ENCODE data around the gene TTYH2. TPM values are rescaled to one million over a fixed set of nuclear protein-coding genes. Genes with fewer than 3 reads are reported as not detected.

Gene TTYH2
- total and polyA plus RNA-seq, 12 donors: 8.6 to 36.3 (median 24.8) TPM

DNA sequence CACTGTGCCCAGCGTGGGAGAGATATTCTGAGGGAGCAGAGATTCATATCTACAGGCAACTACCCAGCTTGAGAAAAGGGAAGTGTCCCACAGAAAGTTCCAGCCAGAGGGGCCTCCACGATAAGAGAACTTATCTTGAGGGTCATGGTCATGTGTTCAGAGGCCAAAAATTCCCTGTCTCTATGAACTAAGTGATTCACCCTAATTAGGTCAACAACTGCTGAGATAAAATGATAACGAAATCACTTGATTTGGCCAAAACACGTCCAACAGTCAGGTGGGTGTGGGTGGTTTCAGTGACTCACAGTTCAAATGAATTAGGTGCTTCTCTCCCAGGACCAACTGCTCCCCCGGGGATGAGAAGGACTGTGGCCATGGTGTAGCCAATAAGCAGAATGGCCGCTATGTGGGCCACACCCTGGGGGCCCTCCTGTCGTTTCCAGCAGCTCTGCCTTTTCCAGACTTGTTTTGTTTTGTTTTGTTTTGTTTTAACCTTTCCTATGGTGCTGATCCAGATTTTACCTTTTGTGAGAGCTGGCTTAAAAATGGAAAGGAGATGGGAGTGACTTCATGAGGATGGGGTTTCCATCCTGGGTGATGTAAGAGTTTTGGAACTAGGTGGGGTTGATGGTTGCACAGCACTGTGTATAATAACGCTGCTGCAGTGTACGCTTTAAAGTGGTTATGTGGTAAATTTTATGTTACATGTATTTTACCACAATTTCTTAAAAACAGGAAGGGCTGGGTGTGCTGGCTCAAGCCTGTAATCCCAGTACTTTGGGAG lies 69.4 kb downstream of the TTYH2 start:
- H3K4me3 ChIP-seq: no peak overlapping the region
- ATAC-seq (no peak), DNase-seq (no peak)
- H3K27me3 ChIP-seq: no peaks in the 10 kb centered on the region
- TF ChIP-seq, protein P1, sequence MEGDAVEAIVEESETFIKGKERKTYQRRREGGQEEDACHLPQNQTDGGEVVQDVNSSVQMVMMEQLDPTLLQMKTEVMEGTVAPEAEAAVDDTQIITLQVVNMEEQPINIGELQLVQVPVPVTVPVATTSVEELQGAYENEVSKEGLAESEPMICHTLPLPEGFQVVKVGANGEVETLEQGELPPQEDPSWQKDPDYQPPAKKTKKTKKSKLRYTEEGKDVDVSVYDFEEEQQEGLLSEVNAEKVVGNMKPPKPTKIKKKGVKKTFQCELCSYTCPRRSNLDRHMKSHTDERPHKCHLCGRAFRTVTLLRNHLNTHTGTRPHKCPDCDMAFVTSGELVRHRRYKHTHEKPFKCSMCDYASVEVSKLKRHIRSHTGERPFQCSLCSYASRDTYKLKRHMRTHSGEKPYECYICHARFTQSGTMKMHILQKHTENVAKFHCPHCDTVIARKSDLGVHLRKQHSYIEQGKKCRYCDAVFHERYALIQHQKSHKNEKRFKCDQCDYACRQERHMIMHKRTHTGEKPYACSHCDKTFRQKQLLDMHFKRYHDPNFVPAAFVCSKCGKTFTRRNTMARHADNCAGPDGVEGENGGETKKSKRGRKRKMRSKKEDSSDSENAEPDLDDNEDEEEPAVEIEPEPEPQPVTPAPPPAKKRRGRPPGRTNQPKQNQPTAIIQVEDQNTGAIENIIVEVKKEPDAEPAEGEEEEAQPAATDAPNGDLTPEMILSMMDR (IDR thresholded peaks at IDR 0.05): no peak
- 69 to 75% methylated on average over 9 of the region's 9 CpGs for WGBS, 2 donors
- H3K27ac ChIP-seq: peak overlapping the region in 1 of 10 donors; percentile 67
- H3K36me3 ChIP-seq: no peaks in the 10 kb centered on the region
- intact Hi-C loops (cut with DNase I): loop anchor here in 1 of 10 donors (5.0 kb wide), 1 partner anchor 35 kb away; no protein-coding TSS in a partner anchor
- H3K4me1 ChIP-seq: peaks cover 0 to 35% (median 7%) of the 10 kb centered on the region in 9 donors
- H3K9me3 ChIP-seq: no peaks in the 10 kb centered on the region

DNA sequence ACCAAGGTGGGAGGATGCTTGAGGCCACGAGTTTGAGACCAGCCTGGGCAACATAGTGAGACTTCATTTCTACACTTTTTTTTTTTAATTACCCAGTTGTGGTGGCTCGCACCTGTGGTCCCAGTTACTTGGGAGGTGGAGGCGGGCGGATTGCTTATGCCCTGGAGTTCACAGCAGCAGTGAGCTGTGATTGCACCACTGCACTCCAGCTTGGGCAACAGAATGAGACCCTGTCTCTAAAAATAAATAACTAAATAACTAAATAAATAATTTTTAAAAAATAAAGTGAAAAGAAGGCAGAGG lies 70.0 kb downstream of the TTYH2 start:
- TF ChIP-seq, protein P1 (IDR thresholded peaks at IDR 0.05): no peak
- 91 to 93% methylated on average over 4 of the region's 4 CpGs for WGBS, 2 donors

DNA sequence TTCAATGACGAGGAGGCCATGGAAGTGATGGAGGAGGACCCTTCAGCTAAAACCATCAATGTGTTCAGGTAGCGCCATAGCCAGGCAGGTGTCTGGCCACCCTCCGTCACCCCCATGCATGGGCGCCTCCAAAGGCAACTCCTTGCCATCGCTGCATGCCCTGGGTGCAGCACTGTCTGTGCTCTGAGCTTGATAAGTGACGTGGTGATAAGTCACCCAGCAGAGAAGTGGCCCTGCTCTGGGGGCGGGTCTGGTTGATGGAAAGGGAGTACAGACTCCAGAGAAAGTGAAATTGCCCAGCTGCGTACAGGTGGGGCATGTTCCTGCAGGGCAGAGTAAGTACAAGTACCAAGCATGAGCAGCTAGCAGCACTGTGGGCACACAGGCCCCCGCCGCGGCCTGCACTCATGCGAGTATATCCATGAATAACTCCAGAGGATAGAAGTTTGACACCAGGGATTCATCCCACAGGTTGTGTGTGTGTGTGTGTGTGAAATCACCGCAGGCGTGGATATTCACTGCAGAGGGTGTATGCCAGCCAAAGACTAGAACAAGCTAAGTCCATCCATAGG lies 73.7 kb downstream of the TTYH2 start:
- intact Hi-C loops (cut with DNase I): no loop called here
- TF ChIP-seq, protein P1 (IDR thresholded peaks at IDR 0.05): no peak
- ATAC-seq (peak in 1 of 8 donors; percentile 9), DNase-seq (no peak)
- Histone ChIP-seq H3K27me3 (no peaks in the 10 kb centered on the region), H3K36me3 (no peaks in the 10 kb centered on the region), H3K9me3 (no peaks in the 10 kb centered on the region), H3K27ac (no peak overlapping the region), H3K4me1 (peaks cover 0 to 23% (median 7%) of the 10 kb centered on the region in 9 donors), H3K4me3 (no peak overlapping the region)
- WGBS, 2 donors: 84 to 85% methylated on average over 14 of the region's 14 CpGs

More for the DNA sequence above, 70.0 kb downstream of the TTYH2 start:
- Histone ChIP-seq H3K27ac (no peak overlapping the region), H3K4me3 (no peak overlapping the region), H3K9me3 (no peaks in the 10 kb centered on the region), H3K4me1 (peaks cover 0 to 35% (median 7%) of the 10 kb centered on the region in 9 donors), H3K36me3 (no peaks in the 10 kb centered on the region), H3K27me3 (no peaks in the 10 kb centered on the region)
- intact Hi-C loops (cut with DNase I): loop anchor here in 1 of 10 donors (5.0 kb wide), 1 partner anchor 36 kb away; no protein-coding TSS in a partner anchor
- ATAC-seq (no peak), DNase-seq (no peak)

DNA sequence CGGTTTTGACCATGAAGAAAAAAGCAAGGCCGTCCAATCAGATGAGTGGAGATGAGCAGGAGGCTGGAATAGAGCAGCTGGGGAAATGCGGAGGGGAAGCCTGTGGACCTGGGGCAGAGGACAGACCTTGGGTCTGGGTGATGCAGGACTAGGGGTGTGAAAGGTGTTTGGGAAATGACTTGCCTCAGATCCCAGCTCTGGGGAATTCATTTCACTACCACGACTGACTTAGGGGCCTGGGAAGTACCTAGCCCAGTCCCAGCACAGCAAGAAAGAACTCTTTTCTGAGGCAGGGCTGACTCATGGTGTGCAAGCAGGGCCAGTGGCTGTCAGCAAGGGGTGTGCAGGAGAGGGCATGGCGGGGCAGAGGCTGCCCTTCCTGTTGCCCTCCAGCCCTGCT lies 75.4 kb downstream of the TTYH2 start:
- H3K4me3 ChIP-seq: no peak overlapping the region
- TF ChIP-seq, protein P1 (IDR thresholded peaks at IDR 0.05): no peak
- intact Hi-C loops (cut with DNase I): no loop called here
- DNase-seq: no peak
- peak in 1 of 8 donors; percentile 11 for ATAC-seq
- WGBS, 2 donors: 73% methylated on average over 5 of the region's 5 CpGs
- no peaks in the 10 kb centered on the region for H3K27me3 ChIP-seq
- no peaks in the 10 kb centered on the region for H3K9me3 ChIP-seq
- H3K27ac ChIP-seq: peak overlapping the region in 1 of 10 donors; percentile 22
- H3K4me1 ChIP-seq: peaks cover 0 to 19% (median 7%) of the 10 kb centered on the region in 9 donors
- no peaks in the 10 kb centered on the region for H3K36me3 ChIP-seq
